Measurements from ENCODE around the gene ATG5.
A peak's percentile ranks its signal among the peaks of the same experiment; 100 is the strongest.
"Not testable (repeated sequence)": the region's sequence is repeated elsewhere in the genome, so short reads cannot be mapped to it uniquely, and the experiment has no call there.

ATG5 gene

DNA sequence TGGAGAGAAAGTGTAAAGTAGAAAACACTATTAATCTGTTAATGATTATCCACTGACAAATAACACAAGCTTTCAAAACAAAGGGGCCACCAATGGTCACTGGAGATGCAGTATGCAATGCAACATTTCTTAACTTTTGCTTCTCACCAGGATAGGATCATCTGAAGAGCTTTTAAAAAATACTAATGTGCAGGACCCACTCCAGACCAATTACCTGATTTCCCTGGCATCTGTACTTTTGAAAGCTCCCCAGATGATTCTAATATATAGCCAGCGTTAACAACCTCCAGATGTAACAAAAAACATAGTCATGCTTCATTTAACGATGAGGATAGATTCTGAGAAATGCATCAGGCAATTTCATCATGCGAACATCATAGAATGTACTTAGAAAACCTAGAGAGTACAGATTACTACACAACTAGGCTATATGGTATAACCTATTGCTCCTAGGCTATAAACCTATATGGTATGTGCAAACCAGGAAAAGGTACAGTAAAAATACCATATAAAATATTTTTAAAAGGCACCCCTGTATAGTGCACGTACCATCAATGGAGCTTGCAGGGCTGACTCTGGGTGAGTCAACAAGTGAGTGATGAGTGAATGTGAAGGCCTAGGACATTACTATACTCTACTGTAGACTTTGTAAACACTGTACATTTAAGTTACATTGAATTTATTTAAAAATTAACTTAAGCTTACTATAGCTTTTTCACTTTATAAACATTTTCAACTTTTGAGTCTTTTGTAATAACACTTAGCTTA lies 69.2 kb downstream of the ATG5 start:
- no peak for DNase-seq

DNA sequence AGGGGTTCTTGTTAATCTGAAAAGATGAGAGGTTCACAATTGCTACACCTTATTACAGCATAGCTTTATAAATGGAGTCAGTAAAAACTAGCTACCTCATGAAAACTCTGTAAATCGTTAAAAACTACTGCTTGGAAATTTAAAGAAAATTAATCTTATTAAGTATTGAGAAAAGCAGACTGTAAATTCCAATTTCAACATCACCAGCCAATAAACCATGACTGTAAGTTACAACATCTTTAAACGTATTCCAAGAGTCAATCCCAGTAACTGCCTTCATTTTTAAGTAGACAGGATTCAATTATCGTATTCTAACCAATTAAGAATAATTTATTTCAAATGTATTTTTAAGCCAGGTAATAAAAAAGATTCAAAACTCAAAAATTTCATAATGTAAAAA lies 70.3 kb downstream of the ATG5 start:
- no peak for DNase-seq

DNA sequence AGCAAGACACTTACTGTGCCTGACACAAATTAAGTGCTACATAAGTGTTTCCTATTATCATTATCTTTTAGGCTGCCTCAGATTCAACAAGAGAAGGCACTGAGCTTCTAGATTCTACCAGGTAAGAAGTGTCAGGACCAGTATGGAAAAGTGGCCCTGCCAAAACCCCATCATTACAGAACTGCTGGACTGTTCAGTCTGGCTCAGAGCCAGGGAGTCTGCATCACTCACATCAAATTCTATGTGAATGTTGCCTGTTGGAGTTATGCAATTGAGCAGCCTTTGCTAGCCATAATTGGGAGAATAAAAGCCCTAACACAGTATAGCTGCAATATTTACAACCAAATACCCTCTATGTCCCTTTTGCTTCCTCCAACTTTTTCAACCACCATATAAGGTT lies 70.9 kb downstream of the ATG5 start:
- peak; percentile 56 for DNase-seq

DNA sequence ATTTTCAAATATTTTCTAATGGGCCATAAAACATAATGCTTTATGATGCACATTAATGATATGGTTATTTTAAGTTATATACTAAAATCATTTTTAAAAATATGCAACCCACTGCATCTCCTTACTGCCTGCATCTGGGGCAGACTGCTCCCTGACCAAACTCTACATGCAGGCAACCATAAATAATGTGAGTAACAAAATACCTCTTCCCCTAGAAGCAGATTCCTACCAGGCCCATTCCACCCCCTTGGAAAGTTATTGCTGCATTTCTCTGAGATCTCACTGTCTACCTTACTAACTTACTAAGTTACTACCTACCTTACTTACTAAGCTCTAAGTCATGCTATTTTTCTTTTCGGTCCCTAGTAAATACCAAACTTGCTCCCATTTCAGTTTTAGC lies 71.8 kb downstream of the ATG5 start:
- no peak for DNase-seq

DNA sequence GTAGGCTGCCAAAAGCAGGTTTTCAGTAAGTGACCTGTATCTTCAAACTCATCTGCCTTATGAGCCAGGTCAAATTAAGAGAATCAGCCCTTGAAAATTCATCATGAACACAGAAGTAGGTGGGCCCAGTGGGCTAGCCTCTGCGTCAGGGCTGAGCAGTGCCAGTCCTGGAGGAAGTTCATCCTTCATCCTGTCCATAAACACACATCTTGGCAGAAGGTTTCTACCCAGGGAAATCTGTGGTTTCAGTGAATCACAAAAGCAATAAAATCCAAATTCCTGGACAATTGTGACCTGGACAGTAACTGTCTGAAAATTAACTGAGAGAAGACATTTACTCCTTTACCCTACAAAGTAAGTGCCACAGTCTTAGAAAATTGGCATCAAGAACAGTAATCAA lies 72.4 kb downstream of the ATG5 start:
- DNase-seq, result no peak

DNA sequence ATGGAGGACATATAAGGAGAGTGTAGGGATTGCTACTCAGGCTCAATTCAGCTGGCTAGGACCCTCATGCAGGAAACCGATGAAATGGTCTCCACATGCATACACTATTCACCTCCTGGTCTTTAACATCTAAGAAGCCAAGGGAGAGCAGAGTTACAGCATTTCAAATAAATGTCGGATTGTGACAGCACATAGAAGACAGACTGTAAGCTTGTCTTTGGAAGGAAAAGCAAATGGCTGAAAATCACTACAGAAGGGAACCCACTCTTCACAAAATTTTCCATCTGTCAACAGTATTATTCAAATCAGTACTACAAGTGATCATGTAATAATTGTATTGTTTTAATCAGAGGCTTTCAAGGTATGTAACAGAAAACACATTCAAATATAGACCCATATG lies 72.9 kb downstream of the ATG5 start:
- no peak for DNase-seq

DNA sequence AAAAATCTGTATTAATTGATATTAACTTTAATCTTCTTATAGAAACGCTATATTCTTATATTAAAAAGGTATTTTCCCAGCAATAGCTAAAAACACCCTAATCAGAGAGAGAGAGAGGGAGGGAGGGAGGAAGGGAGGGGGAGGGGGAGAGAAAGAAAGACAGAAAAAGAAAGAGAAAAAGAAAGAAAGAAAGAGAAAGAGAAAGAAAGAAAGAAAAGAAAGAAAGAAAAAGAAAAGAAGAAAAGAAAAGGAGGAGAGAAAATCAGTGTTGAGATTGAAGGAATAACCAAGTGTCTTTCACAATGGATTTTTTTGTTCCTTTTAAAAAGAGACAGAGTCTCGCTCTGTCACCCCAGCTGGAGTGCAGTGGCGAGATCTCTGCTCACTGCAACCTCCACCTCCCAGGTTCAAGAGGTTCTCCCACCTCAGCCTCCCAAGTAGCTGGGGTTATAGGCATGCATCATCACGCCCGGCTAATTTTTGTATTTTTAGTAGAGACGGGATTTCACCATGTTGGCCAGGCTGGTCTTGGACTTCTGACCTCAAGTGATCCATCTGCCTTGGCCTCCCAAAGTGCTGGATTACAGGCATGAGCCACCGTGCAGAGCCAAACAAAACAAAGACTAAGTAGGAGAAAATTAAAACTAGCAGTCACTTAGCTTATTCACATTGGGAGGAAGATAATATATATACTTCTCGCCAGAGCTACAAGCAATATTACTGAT lies 73.9 kb downstream of the ATG5 start:
- not testable (repeated sequence) for DNase-seq

DNA sequence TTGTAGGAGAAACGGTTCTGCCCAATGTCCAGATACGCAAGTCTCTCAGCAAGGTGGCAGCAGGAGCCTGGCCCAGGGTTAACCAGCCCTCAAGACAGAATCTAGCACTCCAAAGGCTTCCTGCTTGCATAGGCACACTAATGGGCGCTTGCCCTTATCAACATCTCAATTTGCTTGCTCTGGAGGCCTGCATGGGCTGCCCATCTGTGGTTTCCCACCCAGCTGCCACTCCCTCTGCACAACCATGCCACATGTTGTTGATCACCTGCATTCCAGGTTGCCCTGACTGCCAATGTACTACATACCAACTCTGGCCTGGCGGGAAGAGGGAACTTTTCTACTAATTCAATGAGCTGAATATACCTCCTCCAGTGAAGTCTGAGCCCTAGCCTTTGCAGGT lies 74.6 kb downstream of the ATG5 start:
- DNase-seq, result no peak

DNA sequence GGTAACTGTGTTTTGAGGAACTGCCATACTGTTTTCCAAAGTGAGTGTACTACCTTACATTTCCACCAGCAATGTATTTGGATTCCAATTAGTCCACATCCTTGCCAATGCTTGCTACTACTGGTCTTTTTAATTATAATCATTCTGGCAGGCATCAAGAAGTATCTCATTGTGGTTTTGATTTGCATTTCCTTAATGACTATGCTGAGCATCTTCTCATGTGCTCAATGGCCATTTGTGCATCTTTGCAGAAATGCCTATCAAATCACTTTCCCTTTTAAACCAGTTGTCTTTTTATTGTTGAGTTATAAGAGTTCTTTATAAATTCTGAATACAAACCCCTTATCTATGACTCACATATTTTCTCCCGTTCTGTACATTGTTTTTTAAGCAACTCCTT lies 75.9 kb downstream of the ATG5 start:
- no peak for DNase-seq

DNA sequence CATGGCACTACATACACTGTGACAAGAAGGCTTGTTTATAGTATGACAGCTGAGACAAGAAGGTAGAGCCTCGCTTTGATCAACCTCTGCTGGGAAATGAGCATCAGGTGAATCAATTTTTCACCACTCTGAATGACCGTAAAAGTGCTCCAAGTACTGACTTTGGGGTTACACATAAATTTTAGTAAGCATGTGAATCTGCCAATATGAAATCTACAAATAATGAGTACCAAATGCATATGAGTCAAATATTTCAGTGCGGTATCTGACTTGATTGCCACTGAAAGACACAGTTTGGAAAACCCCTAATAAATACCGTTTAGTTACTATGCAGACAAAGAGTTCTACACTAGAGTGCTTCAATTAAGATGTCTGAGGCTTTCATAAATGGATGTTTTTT lies 77.8 kb downstream of the ATG5 start:
- DNase-seq, result no peak

DNA sequence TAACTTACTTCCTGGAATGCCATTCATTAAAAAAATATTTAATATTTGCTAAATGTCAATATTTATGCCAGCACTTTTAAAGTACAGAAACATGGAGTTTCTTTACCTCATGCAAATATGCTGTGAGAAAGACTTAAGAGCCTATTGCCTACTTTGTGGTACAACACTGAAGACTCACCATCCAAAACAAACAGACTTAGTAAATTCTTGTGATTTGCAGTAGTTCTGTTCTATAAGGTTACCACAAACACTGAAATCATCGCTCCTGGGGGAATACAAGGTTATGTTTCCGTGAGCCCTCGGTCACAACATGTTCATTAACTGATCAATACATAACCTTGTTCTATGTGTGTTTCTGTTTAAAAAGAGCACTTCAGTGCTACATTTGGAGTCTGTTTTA lies 78.3 kb downstream of the ATG5 start:
- no peak for DNase-seq

DNA sequence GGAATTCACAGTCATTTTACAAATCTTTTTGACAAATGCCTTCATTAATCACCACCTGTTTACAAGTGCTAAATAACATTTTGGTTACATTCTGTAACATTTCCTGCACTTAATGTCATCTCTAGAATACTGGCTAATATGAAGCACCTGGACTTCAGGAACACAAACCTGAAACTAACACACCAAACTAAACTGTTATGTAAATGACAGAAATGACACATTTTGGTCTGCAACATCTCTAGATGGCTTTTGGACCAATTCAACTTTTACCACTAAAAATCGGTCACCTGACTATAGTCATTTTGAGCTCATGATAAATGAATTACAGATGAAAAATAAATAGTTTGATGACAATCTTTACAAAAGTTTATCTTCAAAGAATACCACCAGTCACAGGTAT lies 80.6 kb downstream of the ATG5 start:
- no peak for DNase-seq

DNA sequence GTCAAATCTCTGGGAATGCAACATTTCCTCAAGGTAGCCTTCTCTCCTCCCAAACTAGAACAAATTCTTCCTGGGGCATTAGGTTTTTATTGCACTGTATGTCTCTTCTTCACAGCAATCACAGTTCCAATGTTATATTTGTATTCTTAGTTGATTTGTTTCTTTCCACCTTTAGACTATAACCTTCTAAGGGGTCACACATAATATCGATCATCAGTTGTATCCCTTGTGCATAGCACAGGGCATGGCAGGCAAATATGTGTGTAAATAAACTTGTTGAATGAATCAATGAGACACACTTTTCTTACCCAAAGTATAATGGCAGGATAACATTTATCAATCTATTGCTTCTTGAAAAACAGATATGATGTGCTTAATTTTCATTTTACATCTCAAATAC lies 81.0 kb downstream of the ATG5 start:
- no peak for DNase-seq

DNA sequence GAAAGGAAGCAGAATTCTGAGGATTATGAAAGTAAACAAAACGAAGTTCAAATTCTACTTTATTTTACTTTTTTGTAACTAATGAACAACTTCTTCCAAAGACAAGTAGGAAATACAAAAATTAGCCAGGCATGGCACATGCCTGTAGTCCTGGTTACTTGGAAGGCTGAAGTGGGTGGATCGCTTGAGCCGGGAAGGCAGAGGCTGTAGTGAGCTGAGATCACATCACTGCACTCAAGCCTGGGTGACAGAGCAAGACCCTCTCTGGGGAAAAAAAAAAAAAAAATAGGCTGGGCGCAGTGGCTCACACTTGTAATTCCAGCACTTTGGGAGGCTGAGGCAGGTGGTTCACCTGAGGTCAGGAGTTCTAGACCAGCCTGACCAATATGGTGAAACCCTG lies 82.3 kb downstream of the ATG5 start:
- no peak for DNase-seq

DNA sequence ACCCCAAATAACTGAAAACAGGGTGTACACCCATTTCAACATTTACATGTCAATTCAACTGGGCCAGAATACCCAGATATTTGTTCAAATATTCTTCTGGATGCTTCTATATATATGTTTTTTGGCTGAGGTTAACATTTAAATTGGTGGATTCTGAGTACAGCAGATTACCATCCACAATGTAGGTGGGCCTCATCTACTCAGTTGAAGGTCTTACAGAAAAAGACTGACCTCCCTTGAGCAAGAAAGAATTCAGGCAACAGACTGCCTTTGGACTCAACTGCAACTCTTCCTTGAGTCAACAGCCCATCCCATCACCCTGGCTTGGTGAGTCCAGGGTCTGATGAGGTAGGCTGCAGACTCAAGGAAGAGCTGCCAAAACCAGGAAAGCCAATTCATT lies 84.1 kb downstream of the ATG5 start:
- no peak for DNase-seq

DNA sequence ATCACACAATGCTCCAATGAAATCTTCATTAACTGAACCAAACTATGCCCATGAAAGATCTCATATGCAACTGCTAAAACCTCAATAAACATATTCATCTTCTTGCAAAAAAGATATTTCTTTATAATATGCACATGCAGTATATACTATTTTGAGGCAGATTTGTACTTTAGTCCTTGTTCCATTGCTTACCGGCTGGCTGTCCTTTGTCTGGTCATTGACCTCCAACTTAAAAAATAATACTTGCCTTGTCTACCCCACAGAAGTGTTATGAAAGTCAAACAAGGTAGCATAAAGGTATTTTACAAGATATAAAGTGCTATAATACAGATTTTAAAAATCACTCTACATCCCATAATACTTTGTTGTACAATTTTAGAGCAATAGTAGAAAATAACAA lies 88.3 kb downstream of the ATG5 start:
- no peak for DNase-seq

DNA sequence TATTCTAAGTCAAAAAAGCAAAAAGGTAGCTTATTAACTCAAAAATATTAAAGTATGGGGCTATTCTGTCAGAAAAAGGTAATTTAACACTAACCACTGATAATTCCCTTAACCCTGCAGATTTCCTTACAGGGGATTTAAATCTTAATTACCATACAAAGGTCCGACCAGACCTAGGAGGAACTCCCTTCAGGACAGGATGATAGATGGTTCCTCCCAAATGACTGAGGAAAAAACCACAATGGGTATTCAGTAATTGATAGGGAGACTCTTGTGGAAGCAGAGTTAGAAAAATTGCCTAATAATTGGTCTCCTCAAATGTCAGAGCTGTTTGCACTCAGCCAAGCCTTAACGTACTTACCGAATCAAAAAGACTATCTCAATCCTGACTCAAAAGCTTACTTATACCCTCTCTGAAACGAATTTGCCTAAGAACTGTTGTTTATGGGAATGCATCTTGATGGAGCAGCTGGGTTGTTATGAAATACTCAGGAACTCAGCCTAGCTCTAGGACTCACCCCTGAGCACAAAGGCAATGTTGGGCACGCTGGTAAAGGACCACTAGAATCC lies 95.6 kb downstream of the ATG5 start:
- not testable (repeated sequence) for DNase-seq

DNA sequence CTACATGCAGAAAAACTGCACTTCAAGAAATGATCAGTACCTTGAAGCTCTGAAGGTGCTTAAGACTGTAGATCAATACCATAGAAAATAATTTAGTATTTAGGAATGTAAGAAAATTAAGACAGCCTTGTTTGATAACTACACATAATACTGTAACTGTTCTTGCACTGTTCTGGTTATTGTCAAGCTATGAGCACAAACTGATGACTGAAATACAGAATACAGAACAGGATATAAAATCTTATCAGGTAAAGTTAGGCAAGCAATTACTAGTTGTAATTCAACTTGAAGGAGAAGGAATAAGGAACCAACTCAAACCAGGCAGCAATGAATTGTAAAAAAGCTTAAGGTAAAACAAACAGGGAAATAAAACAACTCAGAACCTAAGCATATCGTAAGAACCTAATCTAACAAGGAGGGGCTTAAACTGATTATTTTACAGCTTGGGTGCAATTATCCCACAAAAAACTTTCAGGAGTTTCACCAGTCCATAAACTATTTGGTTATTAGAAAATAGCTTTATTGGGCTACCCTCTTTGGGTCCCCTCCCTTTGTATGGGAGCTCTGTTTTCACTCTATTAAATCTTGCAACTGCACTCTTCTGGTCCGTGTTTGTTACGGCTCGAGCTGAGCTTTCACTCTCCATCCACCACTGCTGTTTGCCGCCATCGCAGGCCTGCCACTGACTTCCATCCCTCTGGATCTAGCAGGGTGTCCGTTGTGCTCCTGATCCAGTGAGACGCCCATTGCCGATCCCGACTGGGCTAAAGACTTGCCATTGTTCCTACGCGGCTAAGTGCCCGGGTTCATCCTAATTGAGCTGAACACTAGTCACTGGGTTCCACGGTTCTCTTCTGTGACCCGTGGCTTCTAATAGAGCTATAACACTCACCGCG lies 97.7 kb downstream of the ATG5 start:
- no peak for DNase-seq

DNA sequence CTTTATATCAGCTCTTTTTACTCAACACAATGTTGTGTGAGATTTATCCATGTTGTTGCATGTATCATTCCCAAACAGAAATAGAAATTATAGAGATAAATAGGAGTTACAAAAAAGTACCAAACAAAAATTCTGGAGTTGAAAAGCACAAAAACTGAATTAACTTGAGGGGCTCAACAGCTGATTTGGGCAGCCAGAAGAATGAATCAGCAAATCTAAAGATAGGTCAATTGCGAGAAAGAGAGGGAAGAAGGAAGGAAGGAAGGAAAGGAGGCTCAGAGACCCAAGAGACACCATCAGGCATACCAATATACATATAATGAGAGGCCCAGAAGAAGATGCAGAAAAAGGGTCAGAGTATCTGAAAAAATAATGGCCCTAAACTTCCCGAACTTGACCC lies 98.9 kb downstream of the ATG5 start:
- no peak for DNase-seq

DNA sequence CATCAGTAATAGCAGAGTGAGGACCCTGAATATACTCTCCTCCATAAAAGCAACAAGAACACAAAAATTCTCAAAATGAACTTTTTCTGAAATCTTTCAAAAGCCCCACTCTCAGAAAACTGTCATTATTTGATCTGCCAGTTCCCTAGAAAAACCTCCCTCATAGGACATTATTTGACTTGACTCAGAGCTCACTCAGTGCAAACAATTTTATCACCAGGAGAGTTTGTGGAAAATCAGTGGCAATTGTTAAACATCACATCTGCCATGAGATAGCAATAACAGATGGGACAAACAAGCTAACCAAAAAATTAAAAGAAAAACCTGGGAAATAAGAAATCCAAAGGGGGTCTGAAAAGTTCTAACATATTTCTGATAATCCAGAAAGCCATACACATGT lies 100.0 kb downstream of the ATG5 start:
- DNase-seq, result no peak

DNA sequence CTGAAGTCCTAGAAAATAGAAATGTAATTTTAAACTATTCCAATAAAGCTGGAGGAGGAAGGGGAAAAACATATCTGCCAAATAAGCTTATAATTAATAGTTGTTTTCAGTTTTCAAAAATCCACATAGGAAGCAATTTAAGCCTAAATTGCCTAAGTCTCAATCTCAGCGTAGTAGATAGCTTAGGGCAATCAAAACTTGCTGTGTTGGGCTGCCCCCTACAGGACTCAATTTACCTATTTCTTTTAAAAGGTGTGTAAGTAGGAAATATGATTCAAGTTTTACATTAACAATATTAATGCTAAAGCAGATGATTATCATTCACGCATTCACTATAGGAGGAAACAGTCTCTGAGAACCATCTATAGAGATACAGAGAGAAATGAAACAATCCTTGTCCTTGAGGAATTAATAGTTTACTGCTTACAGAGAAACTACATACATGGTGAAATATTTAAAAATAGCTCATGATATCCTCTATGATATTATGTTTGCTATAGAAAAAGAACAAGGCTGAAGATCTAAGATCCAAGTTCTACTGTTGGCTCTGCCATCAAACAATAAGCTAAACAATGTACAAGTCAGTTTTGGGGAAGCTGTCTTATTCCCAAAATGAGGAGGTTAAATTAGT lies 102.1 kb downstream of the ATG5 start:
- DNase-seq, result peak; percentile 71

DNA sequence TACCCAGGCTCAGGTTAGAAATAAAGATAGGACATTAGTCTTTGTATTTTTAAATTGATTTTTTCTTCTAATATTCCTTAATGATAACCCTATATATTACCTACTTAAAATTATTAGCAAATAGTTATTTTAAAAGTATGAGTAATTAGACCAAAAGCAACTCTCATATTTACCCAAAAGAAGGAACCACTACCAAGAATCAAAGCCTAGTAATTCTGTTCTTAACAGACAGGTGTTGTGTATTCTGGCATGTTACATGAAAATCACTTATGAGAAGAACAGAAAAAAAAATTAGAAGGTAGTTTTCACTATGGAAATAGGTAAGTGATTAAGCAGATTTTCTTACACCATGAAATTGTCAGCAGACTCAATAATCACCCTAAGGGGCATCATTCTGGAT lies 105.1 kb downstream of the ATG5 start:
- DNase-seq, result no peak

DNA sequence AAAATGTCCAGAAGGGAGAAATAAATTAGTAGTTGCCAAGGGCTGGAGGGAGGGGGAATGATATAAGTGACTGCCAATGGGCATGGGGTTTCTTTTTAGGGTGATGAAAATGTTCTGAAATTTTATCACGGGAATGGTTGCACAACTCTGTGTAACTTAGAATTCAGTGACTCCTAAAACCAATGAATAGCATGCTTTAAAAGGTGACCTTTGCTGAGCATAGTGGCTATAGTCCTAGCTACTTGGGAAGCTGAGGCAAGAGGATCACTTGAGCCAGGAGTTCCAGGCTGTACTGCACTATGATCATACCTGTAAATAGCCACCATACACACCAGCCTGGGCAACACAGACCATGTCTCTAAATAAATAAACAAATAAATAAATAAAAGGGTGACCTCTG lies 109.0 kb downstream of the ATG5 start:
- no peak for DNase-seq
